ENCODE results near the gene WWOX. TPM values are rescaled to one million over a fixed set of nuclear protein-coding genes. Genes with fewer than 3 reads are reported as not detected.

The WWOX gene
- total RNA-seq, 1 experiment from 2014 or later, result 15.6 TPM

DNA sequence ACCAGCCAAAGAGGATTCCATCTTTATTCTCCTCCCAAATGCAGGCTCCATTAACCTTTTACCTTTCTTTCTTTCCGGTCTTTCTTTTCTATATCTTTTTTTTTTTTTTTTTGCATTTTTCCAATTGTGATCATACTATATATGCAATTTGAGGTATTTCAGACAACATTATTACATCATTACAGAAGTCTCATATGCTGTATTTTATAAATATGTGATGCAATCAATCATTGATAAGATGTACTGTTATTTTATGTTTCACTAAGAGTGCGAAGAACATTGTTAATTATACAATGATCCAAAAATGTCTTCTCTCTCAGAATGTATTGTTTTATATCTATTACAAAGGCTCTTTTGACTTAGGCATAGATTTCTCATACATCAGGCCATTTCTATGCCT, 683.1 kb downstream of the WWOX start:
- no peak overlapping the region for H3K9ac ChIP-seq (ENCODE audit: extremely low read depth, insufficient read length, low read length)
- H3K27me3 ChIP-seq (ENCODE audit: insufficient read depth, low read length), result no peaks in the 10 kb centered on the region
- H4K8ac ChIP-seq (replicated peaks; ENCODE audit: insufficient read length, low read depth, low read length), result no peak overlapping the region
- DNase-seq, result no peak
- no peak overlapping the region for H3K4ac ChIP-seq (ENCODE audit: low read depth, low read length)
- H3K4me2 ChIP-seq (ENCODE audit: insufficient read depth, insufficient read length, low read length), result no peak overlapping the region
- no peak overlapping the region for H2BK12ac ChIP-seq (ENCODE audit: insufficient read length, low read depth, low read length)
- H3K27me3 Mint-ChIP-seq (ENCODE audit: low read depth), result no peaks in the 10 kb centered on the region
- no peak overlapping the region for H3K4me3 Mint-ChIP-seq
- H3K79me1 ChIP-seq (ENCODE audit: insufficient read depth, low read depth, low read length, poor library complexity, severe bottlenecking), result no peaks in the 10 kb centered on the region
- H3K79me2 ChIP-seq (ENCODE audit: insufficient read depth, low read length), result no peaks in the 10 kb centered on the region
- H3K27ac Mint-ChIP-seq, result no peak overlapping the region
- H3K9me3 Mint-ChIP-seq, result no peaks in the 10 kb centered on the region
- H3K18ac ChIP-seq (ENCODE audit: insufficient read length, low read depth, low read length), result no peak overlapping the region
- H3K23ac ChIP-seq (ENCODE audit: insufficient read length, low read depth, low read length), result no peak overlapping the region
- H3K9me3 ChIP-seq (ENCODE audit: control insufficient read depth, low read depth, low read length), result no peaks in the 10 kb centered on the region
- no peak overlapping the region for H4K91ac ChIP-seq (ENCODE audit: insufficient read length, low read depth, low read length)
- no peak overlapping the region for H3K14ac ChIP-seq (ENCODE audit: insufficient read depth, low read length)
- no peaks in the 10 kb centered on the region; the same call in 1 of the 2 replicates for H3K4me1 ChIP-seq (ENCODE audit: insufficient read depth, low read length)
- H3K23me2 ChIP-seq (ENCODE audit: insufficient read length, low read depth, low read length, poor library complexity, severe bottlenecking), result no peaks in the 10 kb centered on the region
- no peak overlapping the region for H2AFZ ChIP-seq (ENCODE audit: low read length)
- no peak overlapping the region for H2BK5ac ChIP-seq (ENCODE audit: insufficient read length, low read length)
- H3K56ac ChIP-seq (ENCODE audit: insufficient read length, low read depth, low read length), result no peak overlapping the region
- H2AK5ac ChIP-seq (ENCODE audit: insufficient read length, low read length), result no peak overlapping the region
- no CpG with 5 or more reads among the region's 2 CpGs for WGBS (ENCODE audit: extremely low coverage, insufficient read length, low lambda C conversion rate)
- H2BK20ac ChIP-seq (ENCODE audit: low read depth, low read length, poor library complexity, severe bottlenecking), result no peak overlapping the region
- no peaks in the 10 kb centered on the region for H3K36me3 Mint-ChIP-seq (ENCODE audit: insufficient read depth in 1 of 3, low read depth in 3 of 3)
- H2BK15ac ChIP-seq (ENCODE audit: low read depth, low read length), result no peak overlapping the region
- no peak overlapping the region for H2BK120ac ChIP-seq (ENCODE audit: low read depth, low read length, poor library complexity, severe bottlenecking)
- peaks cover 7% of the 10 kb centered on the region in 2 experiments for H3K4me1 Mint-ChIP-seq
- H4K5ac ChIP-seq (ENCODE audit: insufficient read length, low read depth, low read length), result no peak overlapping the region
- no peaks in the 10 kb centered on the region for H4K20me1 ChIP-seq (ENCODE audit: control insufficient read depth, insufficient read depth, insufficient read length)
- no peak overlapping the region for H3K27ac ChIP-seq (ENCODE audit: insufficient read length, low read depth, low read length)
- H3T11ph ChIP-seq (ENCODE audit: low read length), result no peak overlapping the region
- TF ChIP-seq, protein P1, sequence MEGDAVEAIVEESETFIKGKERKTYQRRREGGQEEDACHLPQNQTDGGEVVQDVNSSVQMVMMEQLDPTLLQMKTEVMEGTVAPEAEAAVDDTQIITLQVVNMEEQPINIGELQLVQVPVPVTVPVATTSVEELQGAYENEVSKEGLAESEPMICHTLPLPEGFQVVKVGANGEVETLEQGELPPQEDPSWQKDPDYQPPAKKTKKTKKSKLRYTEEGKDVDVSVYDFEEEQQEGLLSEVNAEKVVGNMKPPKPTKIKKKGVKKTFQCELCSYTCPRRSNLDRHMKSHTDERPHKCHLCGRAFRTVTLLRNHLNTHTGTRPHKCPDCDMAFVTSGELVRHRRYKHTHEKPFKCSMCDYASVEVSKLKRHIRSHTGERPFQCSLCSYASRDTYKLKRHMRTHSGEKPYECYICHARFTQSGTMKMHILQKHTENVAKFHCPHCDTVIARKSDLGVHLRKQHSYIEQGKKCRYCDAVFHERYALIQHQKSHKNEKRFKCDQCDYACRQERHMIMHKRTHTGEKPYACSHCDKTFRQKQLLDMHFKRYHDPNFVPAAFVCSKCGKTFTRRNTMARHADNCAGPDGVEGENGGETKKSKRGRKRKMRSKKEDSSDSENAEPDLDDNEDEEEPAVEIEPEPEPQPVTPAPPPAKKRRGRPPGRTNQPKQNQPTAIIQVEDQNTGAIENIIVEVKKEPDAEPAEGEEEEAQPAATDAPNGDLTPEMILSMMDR (conservative IDR thresholded peaks at IDR 0.05), result no peak
